Daoy (cell line): ENCODE results near the gene FNIP1. TPM values are rescaled to one million over a fixed set of nuclear protein-coding genes. Genes with fewer than 3 reads are reported as not detected.
"Not testable (repeated sequence)": the region's sequence is repeated elsewhere in the genome, so short reads cannot be mapped to it uniquely, and the experiment has no call there.

ENCODE experiments used
- DNase-seq: peaks from one replicate; pipeline ENCODE4 v3.0.0-alpha.2; 2015; ENCODE audit warnings: low read depth
- total RNA-seq: library from RNA; depleted of rRNA; stranded (reverse); fragments of >200 nt; shearing (Covaris generic); gene quantifications from 2 replicates; pipeline ENCODE4 v1.2.3, GENCODE V29; 2014

Gene FNIP1
- total RNA-seq, 1 experiment from 2014 or later = 28.9 TPM

GRCh38 chr5:131684595-131684994 lies 112.2 kb downstream of the FNIP1 start:
- no peak for DNase-seq

GRCh38 chr5:131684051-131684450 lies 112.8 kb downstream of the FNIP1 start:
- no peak for DNase-seq

- DNase-seq = no peak
Measured at GRCh38 chr5:131682826-131683225, 114.0 kb downstream of the FNIP1 start.

DNA sequence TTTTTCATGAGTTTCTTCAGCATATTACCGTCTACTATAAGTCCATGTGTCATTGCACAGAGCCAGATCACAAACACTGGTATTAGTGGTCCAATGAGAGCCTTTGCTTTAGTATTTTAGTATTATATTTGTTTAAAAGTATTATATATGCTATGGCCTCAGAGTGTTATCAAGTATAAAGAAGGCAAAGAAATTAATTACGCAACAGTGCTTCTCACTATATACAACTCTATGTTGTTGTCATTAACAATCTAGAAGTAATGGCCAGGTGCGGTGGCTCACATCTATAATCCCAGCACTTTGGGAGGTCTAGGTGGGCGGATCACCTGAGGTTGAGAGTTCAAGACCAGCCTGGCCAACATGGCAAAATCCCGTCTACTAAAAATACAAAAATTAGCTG lies 114.6 kb downstream of the FNIP1 start:
- no peak for DNase-seq

DNA sequence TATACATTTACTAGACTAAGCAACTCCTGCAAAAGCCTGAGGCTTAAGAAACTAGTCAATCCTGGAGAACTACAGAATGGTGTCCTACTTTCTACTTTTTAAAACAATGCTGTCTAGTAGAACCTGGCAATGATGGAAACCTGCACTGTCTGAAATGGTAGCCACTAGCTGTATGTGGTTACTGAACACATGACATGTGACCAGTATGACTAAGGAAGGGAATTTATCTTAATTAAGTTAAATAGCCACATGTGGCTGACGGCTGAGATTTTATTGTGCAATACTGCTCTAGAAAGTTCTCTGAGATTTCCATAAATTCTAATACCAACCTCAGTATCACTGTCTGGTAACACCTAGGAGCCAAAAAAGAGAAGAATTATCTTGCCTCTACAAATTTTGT lies 116.9 kb downstream of the FNIP1 start:
- DNase-seq = peak; percentile 49

- not testable (repeated sequence) for DNase-seq
Measured at GRCh38 chr5:131678273-131678672, 118.5 kb downstream of the FNIP1 start.

GRCh38 chr5:131677115-131677514 lies 119.7 kb downstream of the FNIP1 start:
- DNase-seq = no peak

- no peak for DNase-seq
Measured at GRCh38 chr5:131672776-131673175, 124.0 kb downstream of the FNIP1 start.

DNA sequence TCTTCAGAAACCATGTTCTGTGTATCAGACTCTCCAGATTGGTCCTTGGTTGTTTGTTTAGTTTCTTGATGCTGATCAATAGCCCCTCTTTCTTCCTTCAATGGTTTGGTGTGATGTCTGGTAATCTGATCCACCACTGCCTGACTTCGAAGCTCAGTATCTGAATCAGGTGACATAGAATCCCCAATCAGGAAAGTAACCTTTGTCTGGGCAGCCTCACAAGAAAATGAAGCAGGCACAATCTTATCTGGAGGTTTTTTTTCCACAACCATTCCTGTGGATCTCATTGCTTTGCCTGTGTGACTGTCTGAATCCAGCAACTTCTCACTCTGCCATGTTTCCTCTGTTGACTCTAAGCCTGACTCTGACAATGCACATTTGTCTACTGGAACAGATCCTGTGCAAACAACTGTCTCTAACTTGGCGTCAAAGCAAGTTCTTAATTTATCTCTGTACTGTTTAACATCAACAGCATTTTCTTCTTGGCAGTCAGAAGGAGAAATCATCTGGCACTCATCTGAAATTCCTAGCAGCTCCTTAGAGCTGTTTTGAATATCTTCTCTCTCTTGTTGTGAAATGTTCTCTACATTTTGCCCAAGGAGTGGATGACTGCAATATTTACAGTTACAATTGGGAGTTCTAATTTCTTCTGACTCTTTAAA lies 124.7 kb downstream of the FNIP1 start:
- no peak for DNase-seq

GRCh38 chr5:131671409-131671808 lies 125.4 kb downstream of the FNIP1 start:
- no peak for DNase-seq

- DNase-seq = no peak
Measured at GRCh38 chr5:131664929-131665328, 131.9 kb downstream of the FNIP1 start.

- DNase-seq = no peak
Measured at GRCh38 chr5:131661933-131662332, 134.9 kb downstream of the FNIP1 start.

DNA sequence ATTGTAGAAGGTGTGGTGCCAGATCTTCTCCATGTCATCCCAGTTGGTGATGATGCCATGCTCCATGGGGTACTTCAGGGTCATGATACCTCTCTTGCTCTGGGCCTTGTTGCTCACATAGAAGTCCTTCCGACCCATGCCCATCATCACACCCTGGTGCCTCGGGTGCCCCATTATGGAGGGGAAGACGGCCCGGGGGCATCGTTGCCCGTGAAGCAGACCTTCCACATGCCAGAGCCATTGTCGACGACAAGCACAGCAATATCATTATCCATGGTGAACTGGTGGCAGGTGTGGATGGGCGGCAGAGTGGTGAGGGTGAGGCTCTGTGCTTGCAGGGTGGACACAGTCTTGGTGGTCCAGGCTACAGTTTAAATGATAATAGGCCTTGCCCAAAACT lies 137.0 kb downstream of the FNIP1 start:
- DNase-seq = no peak

DNA sequence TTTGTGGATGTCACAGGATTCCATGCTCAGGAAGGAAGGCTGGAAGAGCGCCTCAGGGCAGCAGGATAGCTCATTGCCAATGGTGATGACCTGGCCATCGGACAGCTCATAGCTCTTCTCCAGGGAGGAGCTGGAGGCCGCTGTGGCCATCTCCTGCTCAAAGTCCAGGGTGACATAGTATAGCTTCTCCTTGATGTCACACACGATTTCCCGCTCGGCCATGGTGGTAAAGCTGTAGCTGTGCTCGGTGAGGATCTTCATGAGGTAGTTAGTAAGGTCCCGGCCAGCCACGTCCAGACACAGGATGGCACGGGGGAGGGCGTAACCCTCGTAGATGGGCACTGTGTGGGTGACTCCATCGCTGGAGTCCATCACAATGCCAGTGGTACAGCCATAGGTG lies 137.5 kb downstream of the FNIP1 start:
- no peak for DNase-seq

DNA sequence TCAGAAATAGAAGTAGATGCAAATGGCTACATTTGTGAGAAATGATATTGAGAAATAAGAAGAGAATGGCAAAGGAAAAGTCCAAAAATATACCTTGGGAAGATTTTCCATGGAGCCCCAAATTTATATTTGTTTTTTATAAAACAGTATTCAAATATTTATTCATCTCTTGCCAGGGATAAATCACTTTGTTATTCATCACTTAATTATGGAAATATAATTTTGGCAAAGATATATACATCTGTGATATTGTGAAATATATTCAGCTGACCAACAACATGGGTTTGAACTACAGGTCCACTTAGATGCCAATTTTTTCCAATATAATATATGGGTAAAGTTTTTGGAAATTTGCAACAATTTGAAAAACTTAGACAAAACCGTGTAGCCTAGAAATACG lies 142.0 kb downstream of the FNIP1 start:
- DNase-seq = no peak

DNA sequence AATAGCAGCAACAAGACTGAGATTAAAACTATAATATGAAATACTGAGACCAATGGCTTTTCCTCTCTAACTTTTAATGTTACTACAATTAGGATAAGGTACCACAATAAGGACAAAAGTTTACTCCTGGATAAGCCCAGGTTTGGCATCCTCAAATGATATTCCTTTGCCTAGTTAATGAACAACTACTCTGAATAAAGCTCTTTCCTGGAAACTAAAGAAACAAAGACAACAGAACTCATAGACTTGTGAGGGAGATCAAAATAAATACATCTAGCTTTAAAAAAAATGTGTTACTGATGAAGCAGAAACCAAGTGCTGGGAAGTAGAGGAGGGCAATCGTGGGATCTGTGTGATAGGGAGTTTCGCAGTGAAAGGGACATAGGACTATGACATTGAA lies 142.5 kb downstream of the FNIP1 start:
- no peak for DNase-seq

DNA sequence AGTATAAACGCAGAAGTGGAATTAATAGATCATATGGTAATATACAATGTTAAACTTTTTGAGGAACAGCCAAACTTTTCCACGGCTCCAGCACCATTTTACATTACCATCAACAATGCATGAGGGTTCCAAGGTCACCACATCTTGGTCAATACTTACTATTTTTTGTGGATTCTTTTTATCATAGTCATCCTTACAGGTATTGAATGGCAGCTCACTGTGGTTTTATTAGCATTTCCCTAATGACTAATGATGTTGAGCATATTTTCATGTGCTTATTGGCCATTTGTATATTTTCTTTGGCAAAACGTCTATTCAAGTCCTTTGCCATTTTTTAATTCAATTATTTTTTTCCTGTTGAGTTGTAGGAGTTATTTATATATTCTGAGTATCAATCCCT lies 147.7 kb downstream of the FNIP1 start:
- no peak for DNase-seq

DNA sequence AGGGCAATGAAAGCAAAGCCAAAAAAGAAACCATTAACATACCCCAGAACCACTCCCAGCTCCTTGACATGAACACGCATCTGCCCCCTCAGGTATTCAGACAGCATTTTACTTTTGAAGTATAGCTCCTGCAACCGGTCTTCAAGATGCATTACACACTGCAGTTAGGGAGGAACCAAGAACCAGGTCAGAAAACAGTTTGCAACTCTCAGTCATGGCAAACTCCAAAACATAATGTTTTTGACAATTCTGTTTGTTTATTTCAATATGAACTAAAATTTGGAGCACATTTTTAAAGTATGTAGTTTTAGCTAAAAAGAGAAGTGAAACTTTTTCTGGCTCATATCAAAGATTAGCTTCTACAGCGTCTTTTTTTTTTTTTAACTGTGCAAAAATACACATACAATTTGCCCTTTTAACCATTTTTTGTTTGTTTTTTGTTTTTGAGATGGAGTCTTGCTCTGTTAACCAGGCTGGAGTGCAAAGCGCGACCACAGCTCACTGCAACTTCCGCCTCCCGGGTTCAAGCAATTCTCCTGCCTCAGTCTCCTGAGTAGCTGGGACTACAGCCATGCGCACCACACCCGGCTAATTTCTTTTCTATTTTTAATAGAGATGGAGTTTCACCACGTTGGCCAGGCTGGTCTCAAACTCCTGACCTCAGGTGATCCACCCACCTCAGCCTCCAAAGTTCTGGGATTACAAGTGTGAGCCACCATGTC lies 149.6 kb downstream of the FNIP1 start:
- DNase-seq = no peak

- DNase-seq = peak; percentile 17
Measured at GRCh38 chr5:131644822-131645221, 152.0 kb downstream of the FNIP1 start.

DNA sequence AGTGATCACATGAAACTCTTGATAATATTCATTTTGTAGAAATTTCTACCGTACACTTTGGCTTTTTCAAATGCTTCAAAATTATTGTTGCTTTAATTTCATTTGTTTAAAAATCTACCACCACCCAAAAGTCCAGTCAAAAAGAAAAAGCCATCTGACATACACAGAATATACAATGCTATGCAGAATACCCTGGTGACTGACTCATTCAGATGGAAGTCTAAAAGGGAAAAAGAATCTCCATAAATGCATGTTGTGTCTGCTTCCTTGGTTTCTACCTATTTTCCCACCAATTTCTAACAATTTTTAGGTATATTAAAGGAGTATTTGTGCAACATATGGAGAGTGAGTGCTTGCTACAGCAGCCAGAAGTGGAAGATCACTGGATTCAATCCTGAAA lies 152.4 kb downstream of the FNIP1 start:
- no peak for DNase-seq

- no peak for DNase-seq
Measured at GRCh38 chr5:131641494-131641893, 155.3 kb downstream of the FNIP1 start.

DNA sequence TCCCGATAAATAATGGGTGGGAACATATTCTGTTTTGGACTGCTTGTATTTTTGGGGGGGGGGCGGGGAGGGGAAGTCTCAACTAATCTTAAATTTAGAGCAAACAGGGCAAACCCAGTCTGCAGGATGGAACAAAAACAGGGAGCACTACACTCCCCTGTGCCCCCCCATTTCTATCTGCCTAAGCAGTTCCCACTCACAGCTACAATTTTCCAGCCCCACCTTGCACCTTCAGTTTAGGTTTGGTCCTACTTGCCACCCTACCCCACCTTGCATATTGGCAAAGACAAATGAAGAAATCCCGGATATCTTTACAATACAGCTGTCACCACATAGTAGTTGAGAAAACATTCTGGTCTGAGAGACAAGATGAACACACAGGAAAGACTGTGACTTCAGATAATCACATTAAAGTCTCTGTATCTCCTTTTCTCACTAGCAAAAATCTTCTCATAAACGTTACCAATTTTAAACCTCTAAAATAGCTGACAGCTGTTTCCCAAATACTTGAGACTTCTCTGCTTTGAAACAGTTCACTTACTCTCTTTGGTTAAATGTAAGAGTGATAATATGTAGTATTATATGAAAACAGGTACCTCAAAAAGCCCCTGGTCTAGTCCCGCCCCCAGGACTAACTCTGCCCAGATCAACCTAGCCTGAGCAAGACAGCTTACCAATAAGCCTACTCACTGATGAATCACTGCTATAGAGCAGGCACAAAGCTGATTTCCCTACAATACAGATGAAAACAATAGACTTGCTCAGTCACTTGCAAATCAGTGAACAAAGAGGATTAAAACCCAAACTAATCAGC lies 156.6 kb downstream of the FNIP1 start:
- DNase-seq = no peak

DNA sequence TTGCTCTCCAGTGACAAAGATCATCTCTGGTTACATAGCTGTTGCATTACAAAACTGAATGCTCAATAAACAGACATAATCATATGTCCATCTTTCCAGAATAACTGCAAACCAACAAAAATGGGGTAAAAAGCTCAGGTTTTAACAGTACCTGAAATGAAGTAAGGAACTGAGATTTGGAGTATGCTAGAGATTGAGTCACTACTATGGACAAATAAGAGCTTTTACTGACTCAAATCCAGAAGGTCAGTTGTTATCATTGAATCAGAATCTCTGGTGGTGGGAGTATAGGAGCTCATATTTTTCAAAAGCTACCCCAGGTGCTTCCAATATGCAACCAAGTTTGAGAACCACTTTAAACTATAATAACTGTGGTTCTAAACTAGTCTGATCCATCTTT lies 157.7 kb downstream of the FNIP1 start:
- DNase-seq = no peak
